Spleen (tissue), 7 donors: Measurements from ENCODE around the gene MOSPD2.

Source experiments
- POLR2A ChIP-seq, 3 donors: fragments of 450-650 bp; IDR thresholded peaks; one replicate each; pipeline ENCODE4 v1.5.1; 2017; ENCODE audit warnings: antibody characterized with exemption in 3 of 3, mild to moderate bottlenecking in 1 of 3
- POLR2AphosphoS5 ChIP-seq, 3 donors: sonication (generic); formaldehyde crosslinking; IDR thresholded peaks; one replicate each; pipeline ENCODE4 v1.5.1; 2017; ENCODE audit warnings: antibody characterized with exemption in 3 of 3
- TF ChIP-seq, protein P1 (sequence below), 11 experiments: fragments of 200-600 bp in 7 of 11; fragments of 450-650 bp in 4 of 11; sonication (generic) in 4 of 11; IDR thresholded peaks in 8 of 11; conservative IDR thresholded peaks in 3 of 11; 1 replicate in 7 of 11; 2 replicates in 4 of 11; pipeline versions ENCODE4 v1.4.0 to v1.8.0; 2016 to 2021; ENCODE audit warnings: antibody characterized with exemption in 11 of 11, inconsistent platforms in 4 of 11, mild to moderate bottlenecking in 1 of 11
- donor health status: DM: no; HTN: no; CAD: no; lungs with moderate emphysema.
- donor health status: DM: no; HTN: no; CAD: no.
- donor health status: DM: no; HTN: no; CAD: no.

DNA sequence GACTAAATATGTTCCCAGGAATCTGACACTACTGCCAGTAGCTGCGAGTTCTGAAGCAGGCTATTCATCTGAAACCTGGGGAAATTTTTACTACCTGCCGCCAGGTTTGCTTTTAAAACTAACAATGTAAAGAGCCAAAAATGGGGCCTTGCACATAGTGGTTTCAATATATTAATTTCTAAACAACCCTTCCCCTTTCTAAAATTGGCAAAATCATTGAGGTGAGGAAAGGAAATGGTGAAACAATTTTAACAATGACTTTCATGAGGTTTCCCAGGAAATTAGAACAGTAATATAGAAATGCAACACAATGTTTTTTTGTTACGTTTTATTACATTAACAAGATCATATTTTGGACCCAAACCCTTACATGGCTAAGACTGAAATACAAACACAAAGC is 21.7 kb upstream of the MOSPD2 start:
- TF ChIP-seq, protein P1, sequence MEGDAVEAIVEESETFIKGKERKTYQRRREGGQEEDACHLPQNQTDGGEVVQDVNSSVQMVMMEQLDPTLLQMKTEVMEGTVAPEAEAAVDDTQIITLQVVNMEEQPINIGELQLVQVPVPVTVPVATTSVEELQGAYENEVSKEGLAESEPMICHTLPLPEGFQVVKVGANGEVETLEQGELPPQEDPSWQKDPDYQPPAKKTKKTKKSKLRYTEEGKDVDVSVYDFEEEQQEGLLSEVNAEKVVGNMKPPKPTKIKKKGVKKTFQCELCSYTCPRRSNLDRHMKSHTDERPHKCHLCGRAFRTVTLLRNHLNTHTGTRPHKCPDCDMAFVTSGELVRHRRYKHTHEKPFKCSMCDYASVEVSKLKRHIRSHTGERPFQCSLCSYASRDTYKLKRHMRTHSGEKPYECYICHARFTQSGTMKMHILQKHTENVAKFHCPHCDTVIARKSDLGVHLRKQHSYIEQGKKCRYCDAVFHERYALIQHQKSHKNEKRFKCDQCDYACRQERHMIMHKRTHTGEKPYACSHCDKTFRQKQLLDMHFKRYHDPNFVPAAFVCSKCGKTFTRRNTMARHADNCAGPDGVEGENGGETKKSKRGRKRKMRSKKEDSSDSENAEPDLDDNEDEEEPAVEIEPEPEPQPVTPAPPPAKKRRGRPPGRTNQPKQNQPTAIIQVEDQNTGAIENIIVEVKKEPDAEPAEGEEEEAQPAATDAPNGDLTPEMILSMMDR (IDR thresholded peaks at IDR 0.05 in 8 of 11, conservative IDR thresholded peaks at IDR 0.05 in 3 of 11) = no peak
- TF ChIP-seq POLR2A (IDR thresholded peaks at IDR 0.05) (no peak), POLR2AphosphoS5 (IDR thresholded peaks at IDR 0.05) (no peak)
